Ureter (tissue), 1 donor: ENCODE measurements around the gene SEC61A2. TPM values are rescaled to one million over a fixed set of nuclear protein-coding genes. Genes with fewer than 3 reads are reported as not detected.

Source experiments
- DNase-seq: peaks from one replicate; pipeline ENCODE4 v3.0.0-alpha.2; 2020; ENCODE audit warnings: low spot score
- total RNA-seq: library from RNA; stranded (reverse); gene quantifications from one replicate; pipeline ENCODE4 v1.2.4, GENCODE V29; 2023
- donor health status: DM: yes; HTN: yes; CAD: no.

Gene SEC61A2
- total RNA-seq, 1 donor from 2014 or later, result 8.6 TPM

DNA sequence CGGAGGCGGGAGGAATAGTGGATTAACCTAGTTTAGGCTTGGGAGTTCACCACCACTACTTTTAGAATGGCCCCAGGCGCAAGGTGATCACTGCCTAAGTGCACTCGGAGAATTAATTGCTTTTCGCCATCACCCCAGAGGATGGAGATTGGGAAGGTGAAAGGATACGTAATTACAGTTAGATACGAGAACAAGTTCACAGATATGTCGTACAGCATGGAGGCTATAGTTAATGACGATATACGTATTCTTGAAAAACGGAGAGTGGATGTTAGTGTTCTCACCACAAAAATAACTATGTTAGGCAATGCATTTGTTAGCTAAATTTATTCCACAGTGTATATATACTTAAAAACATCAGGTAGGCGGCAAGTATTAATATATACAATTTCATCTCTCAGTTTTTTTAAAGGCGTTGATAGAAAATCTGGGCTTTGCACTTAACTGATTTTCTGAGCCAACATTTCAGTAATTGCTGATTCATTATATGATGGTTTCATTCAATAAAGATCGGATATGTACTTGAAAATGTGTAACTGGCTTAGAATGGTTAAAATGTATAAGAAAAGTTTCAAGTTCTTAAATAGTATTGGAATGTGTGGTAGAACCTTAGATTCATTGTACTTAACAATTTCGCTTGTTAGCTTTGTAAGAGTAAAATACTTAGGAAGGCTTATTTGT is 67.2 kb downstream of the SEC61A2 start:
- DNase-seq, result no peak

DNA sequence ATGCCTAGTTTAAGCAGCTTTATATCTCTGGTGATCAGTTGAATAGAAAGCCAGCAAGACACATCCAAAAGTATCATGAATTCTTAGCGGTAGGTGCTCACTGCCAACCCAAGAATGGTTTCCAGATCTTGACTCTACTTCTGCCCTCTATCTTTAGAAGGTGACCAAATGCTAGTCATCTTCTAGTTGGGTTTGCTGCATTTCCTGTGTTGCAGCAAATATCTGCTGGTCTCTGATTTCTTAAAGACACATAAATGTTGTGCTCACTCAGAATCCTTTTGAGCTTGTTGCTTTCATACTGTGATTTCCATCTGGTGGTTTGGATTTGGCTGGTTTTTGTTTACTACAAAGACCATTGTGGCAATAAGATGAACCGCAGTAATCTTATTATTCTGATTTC is 68.7 kb downstream of the SEC61A2 start:
- DNase-seq, result no peak

DNA sequence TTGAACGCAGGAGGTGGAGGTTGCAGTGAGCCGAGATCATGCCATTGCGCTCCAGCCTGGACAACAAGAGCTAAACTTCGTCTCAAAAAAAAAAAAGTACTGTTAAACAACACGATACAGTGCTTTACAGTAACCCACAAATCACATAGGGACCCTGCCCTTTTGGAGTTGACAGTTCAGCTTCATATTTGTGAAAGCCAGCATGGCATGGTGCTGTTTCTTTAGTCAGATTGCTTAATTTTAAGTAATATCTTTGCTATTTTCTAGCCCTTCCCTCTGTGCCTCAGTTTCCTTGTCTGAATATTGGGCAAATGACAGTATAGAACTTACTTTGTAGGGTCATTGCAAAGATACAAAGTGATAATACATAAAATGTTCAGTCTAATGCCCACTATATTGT is 71.4 kb downstream of the SEC61A2 start:
- no peak for DNase-seq

DNA sequence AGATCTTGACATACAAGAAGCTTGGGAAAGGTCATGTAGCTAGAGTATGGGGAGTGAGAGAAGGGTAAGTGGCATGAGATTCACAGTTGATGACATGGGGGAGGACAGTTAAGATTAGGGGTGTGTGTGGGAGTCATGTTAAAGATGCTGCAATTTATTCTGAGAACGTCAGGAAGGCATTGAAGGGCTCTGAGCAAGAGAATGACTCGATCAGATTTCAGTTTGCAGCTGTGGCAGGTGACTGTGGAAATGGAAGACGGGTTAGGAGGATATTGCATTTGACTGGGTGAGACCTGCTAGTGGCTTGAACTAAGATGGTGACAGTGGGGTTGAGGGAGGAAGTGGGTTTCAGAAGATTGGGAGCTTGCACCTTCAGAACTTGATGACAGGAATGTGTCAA is 72.1 kb downstream of the SEC61A2 start:
- DNase-seq, result no peak

DNA sequence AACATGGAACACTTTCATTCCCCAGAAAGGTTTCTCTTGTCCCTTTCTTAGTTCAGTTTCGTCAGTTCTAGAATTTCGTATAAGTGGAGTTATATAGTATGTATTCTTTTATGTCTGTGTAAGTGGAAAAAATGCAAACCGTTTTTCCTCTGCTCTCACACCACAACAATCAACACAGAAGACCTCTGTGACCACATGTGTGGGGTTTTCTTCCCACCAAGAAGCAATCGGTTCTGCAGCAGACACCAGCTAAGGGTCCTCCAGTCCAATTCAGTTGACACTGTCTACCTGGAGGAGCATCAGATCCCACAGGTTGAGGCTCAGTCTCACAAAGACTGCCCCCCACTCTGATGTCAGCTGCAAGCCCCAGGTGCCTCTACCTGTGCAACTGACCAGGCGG is 72.7 kb downstream of the SEC61A2 start:
- no peak for DNase-seq

DNA sequence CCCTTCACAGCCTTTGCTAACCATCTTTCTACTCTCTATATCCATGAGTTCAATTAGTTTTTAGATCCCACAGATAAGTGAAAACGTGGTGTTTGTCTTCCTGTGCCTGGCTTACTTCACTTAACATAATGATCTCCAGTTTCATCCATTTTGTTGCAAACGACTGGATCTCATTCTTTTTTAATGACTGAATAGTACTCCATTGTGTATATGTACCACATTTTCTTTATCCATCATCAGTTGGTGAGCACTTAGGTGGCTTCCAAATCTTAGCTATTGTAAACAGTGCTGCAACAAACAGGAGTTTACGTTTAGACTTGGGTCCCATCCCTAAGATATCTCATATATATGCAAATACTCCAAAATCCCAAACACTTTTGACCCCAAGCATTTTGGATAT is 75.6 kb downstream of the SEC61A2 start:
- no peak for DNase-seq

DNA sequence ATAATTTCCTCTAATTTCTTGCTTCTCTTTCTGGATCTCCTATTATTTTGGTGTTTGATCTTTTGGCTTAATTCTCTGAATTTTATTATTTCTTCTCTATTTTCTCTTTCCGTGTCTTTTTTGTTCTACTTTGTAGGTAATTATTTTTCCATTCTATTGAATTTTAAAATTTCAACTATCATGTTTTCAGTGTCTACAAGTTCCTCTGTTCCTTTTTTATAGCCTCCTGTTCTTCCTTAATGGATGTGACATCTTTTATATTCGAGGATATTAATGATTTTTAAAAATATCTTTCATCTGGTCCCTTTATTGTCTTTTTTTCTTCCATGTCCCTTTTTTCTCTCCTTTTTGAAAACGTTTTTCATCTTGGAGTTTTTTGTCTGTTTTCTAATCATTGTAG is 77.6 kb downstream of the SEC61A2 start:
- no peak for DNase-seq

DNA sequence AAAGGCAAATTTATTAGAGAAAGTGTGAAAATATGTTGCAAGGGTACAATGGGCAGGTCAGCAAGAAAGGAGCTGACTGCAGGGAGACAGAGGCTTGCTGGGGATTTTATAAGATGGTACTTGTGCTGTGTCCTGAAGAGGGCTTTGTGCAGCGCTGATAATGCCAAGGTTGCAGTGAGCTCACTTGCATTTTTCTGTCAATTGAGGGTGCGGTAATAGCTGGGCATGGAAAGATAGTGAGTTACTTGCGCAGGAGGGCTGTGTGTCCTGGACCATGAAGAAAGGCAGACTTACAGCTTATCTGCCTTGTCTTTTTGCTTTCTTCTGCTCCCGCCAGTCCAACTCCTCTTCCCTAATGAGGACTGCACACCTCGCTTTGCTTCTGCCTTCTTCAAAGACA is 79.0 kb downstream of the SEC61A2 start:
- DNase-seq, result no peak

DNA sequence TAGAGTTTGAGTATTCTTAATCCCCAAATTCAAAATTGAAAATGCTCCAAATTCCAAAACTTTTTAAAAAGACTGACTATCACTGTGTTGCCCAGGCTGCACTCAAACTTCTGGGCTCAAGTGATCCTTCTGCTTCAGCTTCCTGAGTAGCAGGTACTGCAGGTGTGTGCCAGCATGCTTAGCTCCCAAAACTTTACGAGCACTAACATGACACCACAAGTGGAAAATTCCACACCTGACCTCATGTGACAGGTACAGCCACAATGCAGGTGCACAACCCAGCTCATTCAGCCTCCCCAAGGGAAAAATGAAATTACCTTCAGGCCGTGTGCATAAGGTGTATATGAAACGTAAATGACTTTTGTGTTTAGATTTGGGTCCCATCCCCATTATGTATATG is 83.0 kb downstream of the SEC61A2 start:
- DNase-seq, result no peak

DNA sequence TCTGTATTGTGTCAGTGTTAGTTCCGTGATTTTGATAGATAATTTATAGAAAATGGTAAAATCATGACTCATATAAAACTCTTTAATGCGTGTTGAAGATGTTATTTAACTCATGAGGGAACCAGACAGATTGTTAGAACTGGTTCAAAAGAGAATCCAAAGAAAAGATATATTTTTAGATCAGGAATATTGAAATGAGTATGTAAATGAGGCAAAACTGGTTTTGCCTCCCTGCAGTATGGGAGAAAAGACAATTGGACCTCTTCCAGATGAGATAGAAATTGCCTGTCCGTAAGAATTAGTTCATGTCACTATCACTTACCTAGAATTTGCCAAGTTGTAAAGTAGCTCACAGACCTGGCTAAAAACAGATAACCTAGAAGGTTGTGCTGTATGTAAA is 84.1 kb downstream of the SEC61A2 start:
- no peak for DNase-seq

DNA sequence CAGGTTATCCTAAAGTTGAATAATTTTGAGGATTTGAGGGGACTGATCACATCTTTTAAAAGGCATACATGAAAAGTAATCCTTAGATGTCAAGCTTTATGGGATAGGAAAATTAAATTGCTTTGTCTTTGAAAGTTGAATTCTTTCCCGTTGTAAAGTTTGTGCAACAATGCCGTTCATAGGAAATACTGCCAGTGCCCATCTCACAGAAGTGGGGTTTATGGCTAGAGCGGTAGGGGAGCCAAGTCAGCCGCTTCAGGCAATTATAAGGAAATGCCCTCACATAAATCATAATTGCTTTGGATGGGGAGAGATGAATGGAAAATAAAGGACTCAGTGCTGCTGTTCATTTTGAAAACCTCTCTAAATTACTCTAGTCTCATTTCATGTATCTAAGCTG is 84.6 kb downstream of the SEC61A2 start:
- DNase-seq, result no peak

DNA sequence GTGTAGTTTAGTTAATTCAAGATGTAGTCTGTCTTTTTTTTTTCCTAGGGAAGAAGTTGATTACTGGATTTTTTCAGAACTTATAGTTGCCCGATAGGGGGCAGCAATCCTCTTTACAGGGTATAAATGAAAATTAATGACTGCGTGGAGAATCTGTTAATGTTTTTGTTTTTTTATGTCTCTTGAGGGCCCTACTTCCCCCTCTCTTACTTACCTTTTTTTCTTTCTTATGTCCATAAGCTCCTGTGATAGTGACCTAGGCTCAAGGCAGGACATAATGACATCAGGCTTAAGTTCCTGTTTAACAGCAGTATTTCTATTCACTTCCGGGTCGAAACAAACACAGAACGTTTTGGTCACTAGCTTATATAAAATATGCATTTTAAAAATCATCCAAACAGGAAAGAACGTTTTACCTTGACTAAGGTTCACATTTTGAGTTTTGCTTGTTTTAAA is 85.3 kb downstream of the SEC61A2 start:
- no peak for DNase-seq

Other genes starting within 250 kb of the SEC61A2 start
- 25.6 TPM for gene UPF2, start 86.9 kb upstream of the SEC61A2 start, total RNA-seq
- gene DHTKD1, start 60.7 kb upstream of the SEC61A2 start, total RNA-seq, result 25.4 TPM
- gene NUDT5, start 66.2 kb downstream of the SEC61A2 start, total RNA-seq, result 44.9 TPM
- 60.7 TPM for gene CDC123, start 66.5 kb downstream of the SEC61A2 start, total RNA-seq
- gene CAMK1D, start 219.9 kb downstream of the SEC61A2 start, total RNA-seq, result 25.4 TPM